Epithelial cell of prostate (primary cell): ENCODE data around the gene FREM1.

ENCODE experiments used
- DNase-seq: peaks from one replicate; pipeline ENCODE4 v3.0.0-alpha.2; 2011; ENCODE audit warnings: low read depth, low spot score
- H3K27ac ChIP-seq: fragments of 450-650 bp; 2 replicates; pipeline ENCODE4 v1.5.1; 2017; ENCODE audit warnings: mild to moderate bottlenecking

FREM1 gene

GRCh38 chr9:14913366-14913765 is 3.1 kb upstream of the FREM1 start:
- H3K27ac ChIP-seq = no peak overlapping the region
- no peak for DNase-seq

GRCh38 chr9:14912859-14913258 is 2.6 kb upstream of the FREM1 start:
- no peak overlapping the region for H3K27ac ChIP-seq
- no peak for DNase-seq

GRCh38 chr9:14911046-14911445 is 818 bp upstream of the FREM1 start:
- H3K27ac ChIP-seq = no peak overlapping the region
- DNase-seq = no peak

- H3K27ac ChIP-seq = no peak overlapping the region
- no peak for DNase-seq
These were observed 647 bp downstream of the FREM1 start for GRCh38 chr9:14909601-14909960.

- H3K27ac ChIP-seq = no peak overlapping the region
- DNase-seq = no peak
These were observed 1.0 kb downstream of the FREM1 start for GRCh38 chr9:14909181-14909580.

GRCh38 chr9:14908295-14909180 is 1.7 kb downstream of the FREM1 start:
- no peak for DNase-seq
- H3K27ac ChIP-seq = no peak overlapping the region

- DNase-seq = no peak
- no peak overlapping the region for H3K27ac ChIP-seq
These were observed 2.5 kb downstream of the FREM1 start for GRCh38 chr9:14907696-14908095.

- DNase-seq = no peak
- no peak overlapping the region for H3K27ac ChIP-seq
These were observed 2.9 kb downstream of the FREM1 start for GRCh38 chr9:14907360-14907685.

GRCh38 chr9:14906644-14907359 is 3.4 kb downstream of the FREM1 start:
- no peak for DNase-seq
- H3K27ac ChIP-seq = no peak overlapping the region

GRCh38 chr9:14906000-14906399 is 4.2 kb downstream of the FREM1 start:
- H3K27ac ChIP-seq = no peak overlapping the region
- DNase-seq = no peak

GRCh38 chr9:14903040-14903439 is 7.2 kb downstream of the FREM1 start:
- DNase-seq = no peak
- H3K27ac ChIP-seq = no peak overlapping the region

- no peak for DNase-seq
- no peak overlapping the region for H3K27ac ChIP-seq
These were observed 7.7 kb downstream of the FREM1 start for GRCh38 chr9:14902561-14902960.

- H3K27ac ChIP-seq = no peak overlapping the region
- DNase-seq = no peak
These were observed 10.4 kb downstream of the FREM1 start for GRCh38 chr9:14899815-14900193.

- no peak overlapping the region for H3K27ac ChIP-seq
These were observed 11.0 kb downstream of the FREM1 start for GRCh38 chr9:14899042-14899814.

GRCh38 chr9:14895806-14896205 is 14.4 kb downstream of the FREM1 start:
- peak overlapping the region; percentile 70 for H3K27ac ChIP-seq
- DNase-seq = peak; percentile 43

More at GRCh38 chr9:14899042-14899814, 11.0 kb downstream of the FREM1 start:
- no peak for DNase-seq

- no peak overlapping the region for H3K27ac ChIP-seq
- DNase-seq = no peak
These were observed 16.9 kb downstream of the FREM1 start for GRCh38 chr9:14893280-14893679.

- DNase-seq = no peak
- H3K27ac ChIP-seq = no peak overlapping the region
These were observed 18.9 kb downstream of the FREM1 start for GRCh38 chr9:14891332-14891731.

- DNase-seq = no peak
- H3K27ac ChIP-seq = no peak overlapping the region
These were observed 20.8 kb downstream of the FREM1 start for GRCh38 chr9:14889451-14889850.

GRCh38 chr9:14888875-14889274 is 21.4 kb downstream of the FREM1 start:
- H3K27ac ChIP-seq = no peak overlapping the region
- DNase-seq = no peak

GRCh38 chr9:14888272-14888671 is 22.0 kb downstream of the FREM1 start:
- no peak overlapping the region for H3K27ac ChIP-seq
- no peak for DNase-seq

- no peak for DNase-seq
- no peak overlapping the region for H3K27ac ChIP-seq
These were observed 23.1 kb downstream of the FREM1 start for GRCh38 chr9:14887149-14887548.
